Stimulated activated memory B cell treated with anti-CD40 and anti-IgM and Interleukin-4, amounts not matched to agents 10 μg/mL and 1 μg/mL and 100 μg/mL, for 72 hours (primary cell): ENCODE data around the gene C1S.

Experiments used
- ATAC-seq: fragments of 150-1000 bp; cut with Tn5 transposase; 2 replicates; pipeline ENCODE4 v1.10.0; 2021
- H3K27ac Mint-ChIP-seq: one replicate; pipeline ENCODE4 v1.8.0; 2022; ENCODE audit warnings: mild to moderate bottlenecking, mixed read lengths
- H3K27me3 Mint-ChIP-seq: one replicate; pipeline ENCODE4 v1.8.0; 2022; ENCODE audit warnings: mixed read lengths
- H3K36me3 Mint-ChIP-seq: one replicate; pipeline ENCODE4 v1.8.0; 2022; ENCODE audit warnings: mixed read lengths
- H3K4me1 Mint-ChIP-seq: one replicate; pipeline ENCODE4 v1.8.0; 2022; ENCODE audit warnings: mixed read lengths
- H3K4me3 Mint-ChIP-seq: one replicate; pipeline ENCODE4 v1.8.0; 2022; ENCODE audit warnings: mild to moderate bottlenecking, moderate library complexity, mixed read lengths
- H3K9me3 Mint-ChIP-seq: one replicate; pipeline ENCODE4 v1.8.0; 2022; ENCODE audit warnings: mixed read lengths

C1S gene

GRCh38 chr12:7079826-7080125 lies 19.3 kb downstream of the C1S start:
- H3K4me3 Mint-ChIP-seq: no peak overlapping the region
- peaks cover 6% of the 10 kb centered on the region for H3K9me3 Mint-ChIP-seq

GRCh38 chr12:7081037-7081436 lies 20.5 kb downstream of the C1S start:
- Mint-ChIP-seq H3K4me3 (no peak overlapping the region), H3K36me3 (peaks cover 6% of the 10 kb centered on the region), H3K9me3 (peaks cover 6% of the 10 kb centered on the region), H3K4me1 (peaks cover 2% of the 10 kb centered on the region), H3K27me3 (peaks cover 15% of the 10 kb centered on the region), H3K27ac (no peak overlapping the region)
- ATAC-seq: no peak

More at GRCh38 chr12:7079826-7080125, 19.3 kb downstream of the C1S start:
- ATAC-seq: no peak
- Mint-ChIP-seq H3K4me1 (peaks cover 10% of the 10 kb centered on the region), H3K27ac (no peak overlapping the region), H3K27me3 (peaks cover 28% of the 10 kb centered on the region), H3K36me3 (peaks cover 6% of the 10 kb centered on the region)

DNA sequence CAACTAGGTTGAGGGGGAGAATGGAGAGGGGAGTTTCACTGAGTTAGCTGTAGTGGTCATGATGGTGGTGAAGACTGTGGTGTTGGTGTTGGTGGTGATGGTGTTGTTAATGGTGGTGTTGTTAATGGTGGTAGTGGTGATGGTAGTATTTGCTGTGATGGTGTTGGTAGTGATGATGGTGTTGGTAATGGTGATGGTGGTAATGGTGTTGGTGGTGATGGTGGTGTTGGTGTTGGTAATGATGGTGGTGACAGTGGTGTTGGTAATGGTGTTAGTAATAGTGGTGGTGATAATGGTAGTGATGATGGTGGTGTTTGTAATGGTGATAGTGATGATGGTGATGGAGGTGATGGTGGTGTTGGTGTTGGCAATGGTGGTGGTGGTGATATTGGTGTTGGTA lies 22.6 kb downstream of the C1S start:
- peaks cover 6% of the 10 kb centered on the region for H3K36me3 Mint-ChIP-seq
- no peak for ATAC-seq
- H3K27me3 Mint-ChIP-seq: no peaks in the 10 kb centered on the region
- H3K9me3 Mint-ChIP-seq: peaks cover 6% of the 10 kb centered on the region
- H3K4me1 Mint-ChIP-seq: no peaks in the 10 kb centered on the region
- no peak overlapping the region for H3K4me3 Mint-ChIP-seq
- H3K27ac Mint-ChIP-seq: no peak overlapping the region

GRCh38 chr12:7089196-7089871 lies 28.8 kb downstream of the C1S start:
- Mint-ChIP-seq H3K36me3 (no peaks in the 10 kb centered on the region), H3K27ac (no peak overlapping the region), H3K4me1 (peaks cover 11% of the 10 kb centered on the region), H3K4me3 (no peak overlapping the region), H3K9me3 (no peaks in the 10 kb centered on the region), H3K27me3 (peaks cover 10% of the 10 kb centered on the region)
- ATAC-seq: no peak

DNA sequence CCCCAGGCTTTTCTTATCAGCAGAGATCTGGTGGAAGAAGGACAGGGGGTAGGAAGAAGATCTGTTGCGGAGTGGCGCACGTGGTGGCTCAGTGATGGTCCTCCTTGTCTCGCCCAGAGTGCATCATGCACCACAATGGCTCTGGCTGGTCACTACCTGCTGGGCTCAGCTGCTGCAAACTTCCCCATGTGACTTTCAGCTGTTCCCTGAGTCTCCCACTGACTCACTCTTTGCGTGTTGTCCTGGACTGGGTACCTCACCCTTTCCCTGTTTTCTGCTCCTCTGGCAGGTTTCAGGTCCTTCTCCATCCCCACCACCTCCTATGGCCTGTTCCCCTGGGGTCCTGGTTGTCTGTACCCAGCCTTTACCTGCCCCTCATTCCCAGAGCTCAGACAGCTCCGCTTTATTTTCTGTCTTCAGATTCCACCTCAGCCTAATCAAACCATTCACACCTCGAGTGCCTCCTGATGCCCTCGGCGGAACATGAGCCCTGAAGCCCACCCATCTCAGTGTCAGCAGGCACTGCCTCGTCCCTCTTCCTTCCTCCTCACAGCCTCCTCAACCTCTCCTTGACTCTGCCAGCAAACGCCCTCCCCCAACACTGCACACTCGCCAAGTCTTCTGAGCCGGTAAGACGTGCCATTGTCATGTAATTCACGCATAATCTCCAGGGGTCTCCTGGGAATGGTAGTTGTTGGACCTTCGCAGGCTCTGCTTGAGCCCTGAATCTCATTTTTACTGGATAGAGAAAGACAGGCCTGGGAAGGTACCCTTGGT lies 29.9 kb downstream of the C1S start:
- no peak overlapping the region for H3K27ac Mint-ChIP-seq
- H3K4me3 Mint-ChIP-seq: no peak overlapping the region
- no peaks in the 10 kb centered on the region for H3K36me3 Mint-ChIP-seq
- peaks cover 17% of the 10 kb centered on the region for H3K4me1 Mint-ChIP-seq
- no peak for ATAC-seq
- H3K9me3 Mint-ChIP-seq: no peaks in the 10 kb centered on the region
- peaks cover 10% of the 10 kb centered on the region for H3K27me3 Mint-ChIP-seq

- peaks cover 10% of the 10 kb centered on the region for H3K27me3 Mint-ChIP-seq
- ATAC-seq: no peak
- H3K4me3 Mint-ChIP-seq: no peak overlapping the region
- no peaks in the 10 kb centered on the region for H3K36me3 Mint-ChIP-seq
- no peaks in the 10 kb centered on the region for H3K9me3 Mint-ChIP-seq
- peaks cover 17% of the 10 kb centered on the region for H3K4me1 Mint-ChIP-seq
- no peak overlapping the region for H3K27ac Mint-ChIP-seq
Measured at GRCh38 chr12:7091171-7091570, 30.7 kb downstream of the C1S start.

DNA sequence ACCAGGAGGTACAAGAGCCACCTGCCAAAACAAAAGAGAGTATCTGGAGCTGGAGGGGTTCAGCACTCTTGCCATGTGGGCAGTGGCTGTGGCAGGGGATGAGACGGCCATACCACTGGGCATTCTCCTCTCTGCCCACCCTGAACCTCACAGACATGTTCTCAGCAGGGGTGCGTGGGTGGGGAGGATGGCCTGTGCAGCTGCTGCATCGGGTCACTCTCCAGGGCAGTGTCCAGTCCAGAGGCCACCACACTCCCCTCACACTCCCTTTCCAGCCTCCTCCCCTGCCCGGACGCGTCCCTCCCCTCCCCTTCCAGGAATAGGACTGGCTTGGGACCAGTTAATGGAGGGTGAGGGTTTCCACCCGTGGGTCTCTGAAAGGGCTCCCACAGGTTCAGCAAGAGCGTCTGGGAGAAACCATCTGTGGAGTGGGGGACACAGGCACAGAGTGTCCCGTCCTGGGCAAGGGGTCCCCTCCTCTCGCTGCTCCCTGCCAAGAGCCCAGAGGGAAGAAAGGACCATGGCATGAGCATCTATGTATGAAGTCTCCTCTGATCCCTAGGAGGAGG lies 31.2 kb downstream of the C1S start:
- H3K36me3 Mint-ChIP-seq: no peaks in the 10 kb centered on the region
- ATAC-seq: no peak
- no peaks in the 10 kb centered on the region for H3K9me3 Mint-ChIP-seq
- H3K27me3 Mint-ChIP-seq: peaks cover 10% of the 10 kb centered on the region
- peaks cover 17% of the 10 kb centered on the region for H3K4me1 Mint-ChIP-seq
- peak overlapping the region; percentile 87 for H3K4me3 Mint-ChIP-seq
- peak overlapping the region; percentile 81 for H3K27ac Mint-ChIP-seq

DNA sequence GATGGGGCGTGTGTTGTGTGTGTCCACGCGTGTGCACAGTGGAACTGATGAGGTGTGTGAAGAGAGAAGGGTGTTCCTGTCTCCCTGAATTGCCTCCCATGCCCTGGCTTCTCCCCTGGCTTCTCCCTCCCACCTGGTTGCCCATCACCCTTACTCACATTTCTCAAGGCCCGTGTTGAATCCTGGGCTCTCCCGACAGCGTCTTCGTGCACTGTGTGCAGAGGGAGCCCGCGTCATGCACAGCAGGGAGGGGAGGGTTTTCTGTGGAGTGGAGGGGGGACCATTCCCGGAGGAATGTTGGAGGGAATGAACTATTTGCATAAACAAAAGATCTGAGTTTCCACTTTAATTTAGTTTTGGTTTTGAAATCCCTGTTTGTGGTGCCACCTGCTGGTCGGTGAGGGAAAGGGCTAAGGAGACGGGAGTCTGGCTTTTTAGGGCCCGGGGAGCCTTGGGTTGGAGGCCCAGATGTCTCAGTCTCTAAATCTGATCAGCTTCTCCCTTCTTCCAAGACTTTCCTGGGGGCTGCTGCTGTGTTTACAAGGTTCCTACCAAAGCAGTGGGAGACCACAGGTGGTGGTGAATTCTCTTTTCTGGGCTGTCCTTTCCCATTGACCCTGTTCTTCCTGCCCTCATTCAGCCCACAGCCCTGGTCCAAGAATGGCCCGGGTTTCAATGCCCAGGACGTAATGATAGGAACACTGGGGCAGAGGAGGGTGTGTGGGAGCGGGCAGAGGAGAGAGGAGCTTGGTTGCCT lies 31.9 kb downstream of the C1S start, which contains the start of gene C1R:
Gene C1R, minus strand, starts transcription at position 217 of the 757 bp plus-strand sequence. Its CDS starts 57 bp downstream, at position 160.
- Mint-ChIP-seq H3K4me3 (peak within 1 kb of the TSS; percentile 87), H3K9me3 (no peaks in the 10 kb centered on the region), H3K27me3 (peaks cover 10% of the 10 kb centered on the region), H3K27ac (peak within 1 kb of the TSS; percentile 81), H3K36me3 (no peaks in the 10 kb centered on the region), H3K4me1 (peaks cover 17% of the 10 kb centered on the region)
- ATAC-seq: peak; percentile 76

- Mint-ChIP-seq H3K36me3 (no peaks in the 10 kb centered on the region), H3K27me3 (peaks cover 10% of the 10 kb centered on the region), H3K4me3 (no peak overlapping the region), H3K9me3 (no peaks in the 10 kb centered on the region), H3K27ac (no peak overlapping the region), H3K4me1 (peaks cover 17% of the 10 kb centered on the region)
- no peak for ATAC-seq
Measured at GRCh38 chr12:7092986-7093460, 32.5 kb downstream of the C1S start.

DNA sequence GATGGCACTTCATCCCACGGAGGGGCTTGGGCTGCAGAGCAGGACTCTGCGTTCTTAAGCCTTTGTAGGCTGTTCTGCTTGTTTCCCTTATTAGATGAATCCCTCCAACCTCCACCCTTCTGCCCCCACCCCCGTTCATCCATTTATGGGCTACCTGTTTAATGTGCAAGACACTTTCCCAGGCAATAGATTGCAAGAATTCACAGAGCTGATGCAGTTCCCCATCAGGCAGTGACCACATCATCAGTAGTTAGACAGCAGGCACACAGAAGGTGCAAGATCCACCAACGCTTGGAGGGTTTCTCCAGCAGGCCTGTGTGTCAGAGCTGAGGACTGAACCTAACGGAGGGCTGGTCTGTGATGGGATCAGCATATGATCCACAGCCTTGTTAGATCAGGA lies 33.0 kb downstream of the C1S start:
- no peak overlapping the region for H3K27ac Mint-ChIP-seq
- H3K4me3 Mint-ChIP-seq: no peak overlapping the region
- no peaks in the 10 kb centered on the region for H3K9me3 Mint-ChIP-seq
- no peak for ATAC-seq
- H3K27me3 Mint-ChIP-seq: peaks cover 10% of the 10 kb centered on the region
- H3K36me3 Mint-ChIP-seq: peaks cover 3% of the 10 kb centered on the region
- peaks cover 17% of the 10 kb centered on the region for H3K4me1 Mint-ChIP-seq

DNA sequence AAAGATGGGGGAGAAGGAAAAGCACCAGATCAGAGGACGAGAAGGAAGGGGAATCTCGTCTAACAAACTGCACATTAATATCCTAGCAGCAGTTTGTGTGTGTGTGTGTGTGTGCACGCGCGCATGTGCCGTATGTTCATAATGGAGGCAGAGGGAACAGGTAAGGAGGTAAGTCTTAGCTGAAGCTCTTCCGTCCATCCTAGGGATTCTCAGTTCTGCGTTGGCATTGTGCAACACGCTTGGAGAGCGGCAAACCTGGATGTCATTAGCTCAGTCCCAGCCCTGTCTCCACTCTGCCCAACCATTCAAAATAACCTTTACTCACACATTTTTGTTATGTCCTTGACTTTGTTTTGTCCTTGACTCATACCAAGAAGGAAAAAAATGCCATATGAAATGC lies 33.4 kb downstream of the C1S start:
- Mint-ChIP-seq H3K4me3 (no peak overlapping the region), H3K4me1 (peaks cover 17% of the 10 kb centered on the region), H3K9me3 (no peaks in the 10 kb centered on the region), H3K27me3 (peaks cover 10% of the 10 kb centered on the region), H3K27ac (no peak overlapping the region), H3K36me3 (peaks cover 7% of the 10 kb centered on the region)
- ATAC-seq: no peak

DNA sequence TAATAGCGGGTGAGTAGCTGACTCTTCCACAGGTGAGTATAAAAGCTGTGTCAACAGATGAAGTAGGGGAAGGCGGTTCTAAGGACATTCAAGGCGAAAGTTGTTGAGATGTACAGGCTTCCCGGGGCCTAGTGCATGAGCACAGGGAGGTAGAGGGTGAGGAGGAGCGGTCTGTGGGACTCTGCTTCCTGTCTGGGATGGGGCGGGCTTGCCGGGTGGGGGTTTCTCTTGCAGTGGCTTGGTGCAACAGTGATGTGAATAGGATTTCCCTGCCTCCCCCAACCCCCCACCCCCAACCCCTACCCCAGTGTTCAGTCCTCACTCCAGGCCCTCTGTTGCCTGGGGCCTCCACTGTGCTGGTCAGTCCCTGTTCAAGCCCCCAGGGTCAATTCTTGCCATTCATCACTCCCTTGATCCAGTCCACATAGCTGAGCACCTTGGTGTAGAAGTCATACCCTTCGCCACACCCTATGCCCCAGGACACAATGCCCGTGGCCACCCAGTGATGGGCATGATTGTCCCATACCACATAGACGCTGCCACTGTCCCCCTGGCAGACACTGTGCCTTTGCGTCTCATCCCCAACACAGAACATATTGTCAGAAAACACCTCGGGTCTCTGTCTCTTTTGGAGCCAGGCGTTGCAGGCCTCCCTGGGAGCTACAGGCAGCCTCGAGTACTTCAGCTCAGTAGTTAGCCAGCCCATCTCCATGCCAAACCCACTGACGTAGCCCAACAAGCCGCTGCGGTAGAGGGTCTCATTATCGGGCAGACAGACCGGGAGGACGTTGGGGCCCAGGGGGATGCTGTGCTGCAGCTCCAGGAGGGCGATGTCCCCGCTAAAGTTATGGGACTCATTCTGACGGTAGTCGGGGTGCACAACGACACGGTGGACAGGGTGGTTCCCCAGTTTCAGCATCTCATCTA lies 35.8 kb downstream of the C1S start:
- H3K9me3 Mint-ChIP-seq: no peaks in the 10 kb centered on the region
- no peaks in the 10 kb centered on the region for H3K27me3 Mint-ChIP-seq
- H3K4me3 Mint-ChIP-seq: no peak overlapping the region
- no peak overlapping the region for H3K27ac Mint-ChIP-seq
- H3K36me3 Mint-ChIP-seq: peaks cover 9% of the 10 kb centered on the region
- peaks cover 17% of the 10 kb centered on the region for H3K4me1 Mint-ChIP-seq
- ATAC-seq: no peak

- Mint-ChIP-seq H3K4me1 (peaks cover 14% of the 10 kb centered on the region), H3K36me3 (peaks cover 14% of the 10 kb centered on the region), H3K4me3 (no peak overlapping the region), H3K27me3 (no peaks in the 10 kb centered on the region), H3K27ac (no peak overlapping the region), H3K9me3 (no peaks in the 10 kb centered on the region)
- no peak for ATAC-seq
Measured at GRCh38 chr12:7096979-7097378, 36.5 kb downstream of the C1S start.

GRCh38 chr12:7099290-7099996 lies 38.9 kb downstream of the C1S start:
- H3K27me3 Mint-ChIP-seq: no peaks in the 10 kb centered on the region
- peaks cover 6% of the 10 kb centered on the region for H3K4me1 Mint-ChIP-seq
- ATAC-seq: no peak
- no peaks in the 10 kb centered on the region for H3K9me3 Mint-ChIP-seq
- no peak overlapping the region for H3K27ac Mint-ChIP-seq
- H3K36me3 Mint-ChIP-seq: peaks cover 24% of the 10 kb centered on the region
- no peak overlapping the region for H3K4me3 Mint-ChIP-seq
